SKM-1 treated with dmso at 0.1 percent for 144 hours (cell line): ENCODE data around the gene TMEM94.

Source experiments
- DNase-seq: peaks from one replicate; lab custom pipeline; 2025; ENCODE audit not compliant: unreplicated experiment; lab: John Stamatoyannopoulos, UW

The TMEM94 gene

GRCh38 chr17:75524269-75524969 is 68.0 kb downstream of the TMEM94 start:
- DNase-seq, result no peak

GRCh38 chr17:75524970-75525805 is 68.8 kb downstream of the TMEM94 start, which contains the start of gene LLGL2:
Gene LLGL2, plus strand, starts transcription at chr17:75525697. Its CDS starts 17,730 bp downstream, at chr17:75543427.
- no peak for DNase-seq

- DNase-seq, result no peak
Measured at GRCh38 chr17:75525806-75526554, 69.5 kb downstream of the TMEM94 start.

GRCh38 chr17:75526555-75527270 is 70.3 kb downstream of the TMEM94 start:
- DNase-seq, result no peak

- no peak for DNase-seq
Measured at GRCh38 chr17:75530837-75531720, 74.6 kb downstream of the TMEM94 start.

GRCh38 chr17:75531721-75532072 is 75.3 kb downstream of the TMEM94 start:
- DNase-seq, result no peak

- DNase-seq, result no peak
Measured at GRCh38 chr17:75535119-75535537, 78.7 kb downstream of the TMEM94 start.

- no peak for DNase-seq
Measured at GRCh38 chr17:75535871-75536270, 79.4 kb downstream of the TMEM94 start.

- DNase-seq, result no peak
Measured at GRCh38 chr17:75536366-75536765, 79.9 kb downstream of the TMEM94 start.

GRCh38 chr17:75539967-75540729 is 83.7 kb downstream of the TMEM94 start:
- DNase-seq, result no peak

- DNase-seq, result no peak
Measured at GRCh38 chr17:75540923-75541503, 84.6 kb downstream of the TMEM94 start.

GRCh38 chr17:75542229-75542628 is 85.8 kb downstream of the TMEM94 start:
- DNase-seq, result no peak

GRCh38 chr17:75542728-75543336 is 86.4 kb downstream of the TMEM94 start:
- DNase-seq, result no peak

- DNase-seq, result no peak
Measured at GRCh38 chr17:75544250-75544649, 87.8 kb downstream of the TMEM94 start.

- no peak for DNase-seq
Measured at GRCh38 chr17:75546181-75546580, 89.7 kb downstream of the TMEM94 start.

- no peak for DNase-seq
Measured at GRCh38 chr17:75547091-75547490, 90.7 kb downstream of the TMEM94 start.

- no peak for DNase-seq
Measured at GRCh38 chr17:75548813-75549212, 92.4 kb downstream of the TMEM94 start.
